NCI-H1105 (cell line): ENCODE data around the gene CYP4F22.
"Not testable (repeated sequence)": the region's sequence is repeated elsewhere in the genome, so short reads cannot be mapped to it uniquely, and the experiment has no call there.

Experiments
- DNase-seq: peaks from one replicate; lab custom pipeline; 2025; lab: John Stamatoyannopoulos, UW

Gene CYP4F22

DNA sequence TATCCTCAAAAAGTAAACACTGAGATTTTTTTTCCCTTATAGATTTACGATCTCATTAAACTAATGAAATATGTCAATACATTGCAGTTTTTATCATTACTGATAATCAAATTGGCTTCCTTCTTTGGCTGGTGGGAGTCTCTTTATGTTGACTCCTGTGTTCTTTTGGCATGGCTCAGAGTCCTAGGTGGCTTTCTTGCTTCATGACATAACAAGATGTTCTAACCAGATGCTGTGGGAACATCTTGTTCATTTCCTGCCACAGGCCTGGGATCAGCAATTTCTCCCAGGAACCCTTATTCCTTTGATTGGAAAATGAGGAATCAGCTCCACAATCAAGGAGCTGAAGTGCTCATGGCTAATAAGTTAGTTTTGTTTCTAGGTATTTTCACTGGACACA is 13.2 kb upstream of the CYP4F22 start:
- no peak for DNase-seq

DNA sequence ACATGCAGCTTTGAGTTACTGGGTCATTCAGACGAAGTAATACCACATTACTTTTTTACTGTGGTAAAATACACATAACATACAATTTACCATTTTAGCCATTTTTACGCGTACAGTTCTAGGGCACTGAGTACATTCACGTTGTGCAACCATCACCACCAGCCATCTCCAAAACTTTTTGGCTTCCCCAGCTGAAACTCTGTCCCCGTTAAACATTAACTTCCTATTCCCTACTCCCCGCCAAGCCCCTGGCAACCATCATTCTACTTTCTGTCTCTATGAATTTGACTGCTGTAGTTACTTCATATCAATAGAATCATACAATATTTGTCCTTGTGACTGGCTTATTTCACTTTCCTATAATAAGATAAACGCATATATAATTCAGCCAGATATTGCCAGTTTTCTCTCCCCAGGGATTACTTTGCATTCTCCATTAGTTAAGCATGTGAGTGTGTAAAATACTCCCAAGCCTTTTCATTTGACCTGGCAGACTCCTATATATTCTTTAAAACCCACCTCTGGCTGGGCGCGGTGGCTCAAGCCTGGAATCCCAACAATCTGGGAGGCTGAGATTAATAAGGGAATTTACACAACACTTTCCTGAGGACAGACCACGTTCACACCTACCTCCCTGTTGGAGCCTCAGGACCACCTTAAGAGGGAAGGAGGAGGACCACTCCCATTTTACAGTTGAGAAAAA is 10.0 kb upstream of the CYP4F22 start:
- DNase-seq, result no peak

DNA sequence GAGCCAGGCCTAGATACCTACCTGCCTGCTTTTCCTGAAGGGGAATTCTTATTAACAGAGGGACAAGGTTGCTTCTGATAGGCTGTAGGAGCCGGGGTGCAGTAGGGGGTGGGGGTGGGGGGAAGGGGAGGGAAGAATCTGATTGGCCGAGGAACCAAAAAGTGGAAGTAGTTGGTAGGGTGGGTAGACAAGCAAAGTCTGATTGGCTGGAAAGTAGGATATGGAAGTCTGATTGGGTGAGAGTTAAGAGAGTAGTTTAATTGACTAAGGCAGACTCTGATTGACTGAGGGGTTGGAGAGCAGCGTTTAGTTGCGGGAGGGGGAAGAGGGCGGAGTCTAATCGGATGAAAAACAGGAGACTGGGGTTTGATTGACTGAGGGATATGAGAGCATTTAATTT is 9.4 kb upstream of the CYP4F22 start:
- no peak for DNase-seq

DNA sequence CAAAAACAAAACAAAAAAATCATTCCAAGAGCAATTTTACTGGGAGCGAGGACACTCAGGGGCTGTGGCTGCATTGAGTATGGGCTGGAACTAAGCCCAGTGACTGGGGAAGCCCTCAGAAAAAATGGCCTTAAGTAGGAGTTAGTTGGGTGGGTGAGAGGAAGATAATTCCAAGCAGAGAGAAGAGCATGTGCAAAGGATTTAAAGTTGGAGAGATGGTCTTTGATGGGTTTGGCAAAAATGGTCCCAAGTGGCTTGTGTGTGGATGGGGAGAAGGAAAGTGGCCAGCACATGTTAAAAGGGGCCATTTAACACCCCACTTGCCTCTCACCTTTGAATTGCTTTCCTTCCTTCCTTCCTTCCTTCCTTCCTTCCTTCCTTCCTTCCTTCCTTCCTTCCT is 6.7 kb upstream of the CYP4F22 start:
- no peak for DNase-seq

DNA sequence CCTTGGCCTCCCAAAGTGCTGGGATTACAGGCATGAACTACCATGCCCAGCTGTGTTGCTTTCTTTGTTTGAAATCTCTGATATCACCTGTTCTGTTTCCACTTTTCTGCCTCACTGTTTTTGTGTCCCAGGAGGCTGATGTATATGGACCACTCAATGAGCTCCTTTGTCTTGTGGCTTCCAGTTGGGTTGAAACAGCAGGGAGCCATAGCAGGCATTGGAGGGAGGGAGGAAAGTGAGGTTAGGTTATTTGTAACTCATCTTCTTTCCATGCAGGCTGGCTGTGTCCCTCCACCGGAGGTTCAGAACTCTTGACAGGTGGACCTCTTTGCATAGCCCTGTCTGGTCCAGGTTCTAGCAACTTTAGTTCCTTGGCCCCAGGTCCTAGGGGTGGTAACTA is 6.1 kb upstream of the CYP4F22 start:
- no peak for DNase-seq

DNA sequence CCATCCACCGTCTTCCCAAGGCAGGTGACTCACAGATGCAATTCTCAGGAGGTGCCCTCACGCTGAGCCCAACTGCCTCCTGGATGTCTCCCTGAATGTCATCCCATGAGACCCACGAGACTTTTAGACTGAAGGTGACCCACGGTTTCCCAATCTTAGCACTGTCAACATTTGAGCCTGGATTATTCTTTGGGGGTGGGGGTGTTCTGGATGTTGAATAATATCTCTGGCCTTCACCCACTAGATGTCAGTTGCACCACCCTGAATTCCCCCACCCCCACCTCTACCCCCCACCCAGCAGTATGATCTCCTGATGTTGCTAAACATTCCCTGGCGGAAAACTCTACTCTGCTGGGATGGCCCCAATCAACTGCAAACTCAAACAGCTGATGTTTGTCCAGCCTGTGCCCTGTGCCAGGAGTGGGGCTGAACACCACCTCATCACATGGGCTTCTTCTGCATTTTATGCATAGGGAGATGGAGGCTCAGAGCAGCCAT is 2.2 kb upstream of the CYP4F22 start:
- no peak for DNase-seq

DNA sequence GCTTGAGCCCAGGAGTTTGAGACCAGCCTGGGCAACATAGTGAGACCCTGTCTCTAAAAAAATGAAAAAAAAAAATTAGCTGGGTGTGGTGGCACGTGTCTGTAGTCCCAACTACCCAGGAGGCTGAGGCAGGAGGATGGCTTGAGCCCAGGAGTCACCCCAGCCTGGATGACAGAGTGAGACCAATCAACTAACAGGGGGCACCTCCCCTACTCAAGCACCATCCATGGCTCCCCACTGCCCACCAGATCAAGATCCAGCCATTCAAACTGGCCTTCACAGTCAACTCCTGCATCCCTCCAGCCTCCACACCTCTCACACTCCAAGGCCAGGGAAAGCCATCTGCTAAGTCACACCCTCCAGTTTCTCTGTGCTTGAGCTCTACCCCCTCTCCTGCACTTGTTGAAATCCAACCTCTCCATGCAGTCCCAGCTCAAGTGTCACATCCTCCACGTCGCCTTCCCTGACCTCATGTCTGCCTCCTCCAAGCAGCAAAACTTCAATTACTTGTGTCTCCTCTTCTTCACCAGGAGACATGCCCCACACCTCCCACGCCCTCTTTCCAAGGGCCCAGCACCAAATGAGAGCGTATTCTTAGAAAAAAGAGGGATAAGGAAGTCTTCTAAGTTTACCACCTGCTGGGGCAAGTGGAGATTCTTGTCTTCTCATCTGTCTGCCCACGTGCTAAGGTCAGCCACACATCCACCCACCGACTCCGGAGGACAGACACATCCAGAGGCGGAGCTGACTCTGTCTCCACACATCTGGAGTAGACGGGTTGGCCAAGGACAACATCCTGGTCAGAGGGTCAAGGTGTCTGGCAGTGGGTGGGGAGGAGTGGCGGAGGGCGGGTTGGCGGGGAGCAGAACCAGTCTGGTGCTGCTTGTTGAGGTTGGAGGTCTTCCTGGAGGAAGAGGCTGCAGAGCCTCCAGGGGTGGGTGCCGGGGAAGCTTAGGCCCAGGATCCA is 974 bp upstream of the CYP4F22 start:
- no peak for DNase-seq

DNA sequence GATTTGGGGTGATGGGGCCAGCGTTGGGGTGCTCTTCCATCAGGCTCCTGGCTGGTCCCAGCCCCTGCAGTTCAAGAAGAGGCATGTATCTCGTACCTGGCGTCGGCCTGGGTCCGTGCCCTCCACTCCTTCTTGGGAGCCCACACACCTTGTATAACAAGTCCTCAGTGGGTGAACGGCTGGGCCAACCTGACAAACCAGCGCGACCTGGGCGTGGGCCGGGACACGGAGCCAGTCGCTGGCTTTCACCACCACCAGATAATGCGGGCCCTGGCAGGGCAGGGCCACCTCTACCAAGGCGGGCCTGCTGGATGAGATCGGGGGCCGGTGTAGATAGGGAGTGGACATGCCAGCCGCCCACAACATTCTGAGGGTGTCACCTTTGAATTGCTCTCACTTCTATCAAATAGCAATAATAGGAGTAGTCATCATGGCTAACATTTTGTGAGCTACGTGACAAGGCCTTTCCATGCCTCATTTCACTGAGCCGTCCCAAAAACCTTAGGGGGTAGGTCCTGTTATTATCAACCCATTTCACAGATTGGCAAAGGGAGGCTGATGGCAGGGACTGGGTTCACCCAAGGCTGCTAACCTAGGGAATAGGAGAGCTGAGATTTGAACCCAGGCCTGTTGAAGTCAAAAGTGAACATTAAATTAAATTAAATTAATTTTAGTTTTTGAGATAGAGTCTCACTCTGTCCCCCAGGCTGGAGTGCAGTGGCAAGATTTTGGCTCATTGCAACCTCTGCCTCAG is 3.5 kb downstream of the CYP4F22 start:
- DNase-seq, result no peak

DNA sequence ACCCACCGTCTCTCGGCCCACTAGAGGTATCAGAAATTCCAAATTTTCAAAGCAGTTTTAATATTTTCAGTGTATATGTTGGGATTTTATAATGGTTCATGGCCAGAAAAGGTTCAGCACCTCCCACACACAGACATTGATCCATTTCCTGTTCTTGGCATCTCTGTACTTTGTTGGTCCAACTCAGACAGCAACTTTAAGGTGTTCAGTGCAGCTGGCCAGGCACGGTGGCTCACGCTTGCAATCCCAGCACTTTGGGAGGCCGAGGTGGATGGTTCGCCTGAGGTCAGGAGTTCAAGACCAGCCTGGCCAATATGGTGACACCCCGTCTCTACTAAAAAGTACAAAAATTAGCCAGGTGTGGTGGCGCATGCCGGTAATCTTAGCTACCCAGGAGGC is 6.9 kb downstream of the CYP4F22 start:
- DNase-seq, result not testable (repeated sequence)

DNA sequence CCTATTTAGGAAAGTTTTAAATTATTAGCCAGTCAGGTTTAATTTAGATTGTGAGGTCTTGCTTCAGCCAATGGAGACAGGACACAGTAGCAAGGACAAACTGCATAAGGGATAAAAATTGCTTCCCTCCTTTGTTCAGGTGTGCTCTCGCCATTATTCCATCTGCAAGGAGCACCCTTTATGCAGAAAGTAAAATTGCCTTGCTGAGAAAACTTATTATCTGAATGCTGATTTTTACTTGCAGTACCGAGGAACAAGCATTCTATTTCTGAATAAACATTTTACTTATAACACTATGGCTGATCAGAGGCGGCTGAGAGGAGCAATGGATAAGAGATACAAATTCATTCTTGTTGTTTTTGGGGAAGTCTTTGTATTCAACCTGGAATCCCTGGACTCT is 8.0 kb downstream of the CYP4F22 start:
- DNase-seq, result no peak

DNA sequence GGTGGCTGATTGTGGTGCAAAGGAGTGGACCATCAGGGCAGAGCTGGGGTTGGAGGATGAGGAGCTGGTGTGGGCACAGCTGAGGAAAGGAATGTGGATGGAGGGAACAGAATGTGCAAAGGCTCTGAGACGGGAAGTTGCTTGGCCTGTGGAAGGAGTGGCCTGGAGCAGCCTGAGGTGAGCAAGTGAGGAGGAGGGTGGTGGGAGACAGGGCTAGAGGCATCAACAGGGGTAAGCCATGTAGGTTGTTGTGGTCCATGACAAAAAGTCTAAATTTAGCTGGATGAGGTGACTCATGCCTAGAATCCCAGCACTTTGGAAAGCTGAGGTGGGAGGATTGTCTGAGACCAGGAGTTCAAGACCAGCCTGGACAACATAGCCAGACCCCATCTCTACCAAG is 9.5 kb downstream of the CYP4F22 start:
- DNase-seq, result no peak

DNA sequence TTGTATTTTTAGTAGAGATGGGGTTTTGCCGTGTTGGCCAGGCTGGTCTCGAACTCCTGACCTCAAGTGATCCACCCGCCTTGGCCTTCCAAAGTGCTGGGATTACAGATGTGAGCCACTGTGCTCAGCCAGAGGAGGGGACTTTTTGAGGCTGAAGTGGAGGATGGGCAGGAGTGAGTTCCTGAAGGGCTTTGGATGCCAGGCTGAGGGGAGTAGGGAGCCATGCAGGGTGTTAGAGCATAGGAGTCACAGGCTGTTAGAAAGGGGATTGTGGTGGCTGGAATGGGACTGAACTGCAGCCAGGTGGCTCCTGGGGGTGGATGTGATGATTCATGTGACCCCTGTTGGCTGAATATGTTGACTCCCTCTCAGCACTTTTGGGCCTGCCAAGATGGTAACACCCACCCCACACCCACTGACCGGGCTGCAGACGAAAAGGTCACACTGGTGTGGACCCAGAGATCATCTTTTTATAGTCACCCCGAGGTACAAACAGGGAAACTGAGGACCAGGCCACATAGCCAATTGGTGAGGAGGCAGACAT is 11.2 kb downstream of the CYP4F22 start:
- no peak for DNase-seq

DNA sequence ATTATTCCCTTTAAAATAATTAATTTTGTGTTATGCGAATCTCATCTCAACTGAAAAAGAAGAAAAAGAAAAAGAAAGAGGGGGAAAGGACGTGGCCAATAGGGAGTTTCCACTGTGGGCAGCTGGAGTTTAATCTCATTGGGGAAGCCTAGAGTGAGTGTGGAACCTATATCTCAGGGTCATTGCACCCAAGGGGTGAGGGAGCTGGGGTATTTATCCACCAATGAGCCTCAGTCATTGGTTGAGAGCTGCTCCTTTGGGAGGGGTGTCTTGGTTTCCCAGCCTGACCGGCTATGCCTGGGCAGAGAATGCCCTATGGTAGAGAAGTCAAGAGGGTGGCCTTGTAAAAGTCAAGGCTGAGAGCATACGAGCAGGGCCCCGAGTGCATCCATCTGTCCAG is 16.5 kb downstream of the CYP4F22 start:
- DNase-seq, result no peak

DNA sequence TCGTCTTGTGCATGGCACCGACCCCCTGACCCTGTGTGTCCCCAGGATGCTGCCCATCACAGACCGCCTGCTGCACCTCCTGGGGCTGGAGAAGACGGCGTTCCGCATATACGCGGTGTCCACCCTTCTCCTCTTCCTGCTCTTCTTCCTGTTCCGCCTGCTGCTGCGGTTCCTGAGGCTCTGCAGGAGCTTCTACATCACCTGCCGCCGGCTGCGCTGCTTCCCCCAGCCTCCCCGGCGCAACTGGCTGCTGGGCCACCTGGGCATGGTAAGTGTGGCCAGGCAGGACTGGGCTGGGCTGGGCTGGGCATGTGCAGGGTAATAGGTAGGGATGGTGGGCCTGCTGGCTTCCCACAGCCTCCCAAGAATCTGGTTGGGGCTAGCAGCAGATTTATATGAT is 17.0 kb downstream of the CYP4F22 start:
- no peak for DNase-seq

DNA sequence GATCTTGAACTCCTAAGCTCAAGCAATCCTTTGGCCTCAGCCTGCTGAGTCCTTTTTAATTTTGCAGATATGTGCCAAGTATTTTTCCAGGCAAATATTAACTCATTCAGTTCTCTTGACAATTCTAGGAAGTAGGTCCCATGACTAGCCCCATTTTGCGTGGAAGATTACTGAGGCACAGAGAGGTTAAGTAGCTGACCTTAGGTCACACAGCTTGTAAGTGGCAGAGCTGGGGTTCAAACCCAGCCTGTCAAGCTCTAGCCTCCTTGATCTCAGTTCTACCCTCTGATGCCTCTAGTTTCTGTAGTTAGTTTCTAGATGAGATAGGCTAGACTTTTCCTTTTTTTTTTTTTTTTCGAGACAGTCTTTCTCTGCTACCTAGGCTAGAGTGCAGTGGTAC is 18.1 kb downstream of the CYP4F22 start:
- no peak for DNase-seq

DNA sequence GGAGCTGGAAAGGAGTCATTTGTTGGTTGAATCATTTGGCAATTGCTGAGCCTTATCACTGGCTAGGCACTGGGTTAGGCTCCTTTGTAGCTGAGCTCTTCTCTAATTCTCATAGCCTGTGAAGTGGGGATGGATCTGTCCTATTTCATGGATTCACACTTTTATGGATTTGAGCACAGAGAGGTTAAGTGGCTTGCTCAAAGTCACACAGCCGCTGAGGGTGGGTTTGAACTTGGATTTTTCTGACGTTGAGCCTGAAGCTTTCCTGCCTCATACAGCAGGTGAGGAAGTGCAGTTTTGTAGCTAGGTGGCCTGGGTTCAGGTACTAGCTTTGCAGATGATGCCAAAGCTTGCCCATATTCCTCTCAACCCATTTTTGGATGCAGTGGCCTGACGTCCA is 19.4 kb downstream of the CYP4F22 start:
- DNase-seq, result no peak

DNA sequence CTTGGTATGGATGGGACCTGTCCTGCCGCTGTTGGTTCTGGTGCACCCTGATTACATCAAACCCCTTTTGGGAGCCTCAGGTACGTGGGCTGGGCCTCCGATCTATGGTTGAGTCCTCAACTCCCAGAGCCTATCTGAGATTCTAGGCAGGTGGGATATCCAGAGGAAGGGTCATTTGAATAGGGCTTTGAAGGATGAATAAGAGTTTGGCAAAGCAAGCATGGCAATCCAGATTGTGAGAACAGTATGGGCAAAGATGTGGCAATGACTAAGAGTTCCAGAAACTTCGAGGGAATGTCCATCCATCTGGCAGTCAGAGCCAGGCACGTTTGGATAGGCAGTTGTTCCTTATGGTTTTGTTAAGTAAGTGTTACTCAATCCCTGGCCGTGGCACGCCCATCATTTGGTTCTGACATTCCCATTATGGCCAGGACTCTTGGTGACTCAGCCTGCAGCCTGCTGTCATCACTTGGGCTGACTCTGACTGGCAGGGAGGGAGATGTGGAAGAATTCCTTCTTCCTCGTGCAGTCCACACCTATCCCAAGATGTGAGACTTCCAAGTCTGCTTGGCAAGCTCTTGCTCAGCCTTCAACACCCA is 21.5 kb downstream of the CYP4F22 start:
- no peak for DNase-seq

DNA sequence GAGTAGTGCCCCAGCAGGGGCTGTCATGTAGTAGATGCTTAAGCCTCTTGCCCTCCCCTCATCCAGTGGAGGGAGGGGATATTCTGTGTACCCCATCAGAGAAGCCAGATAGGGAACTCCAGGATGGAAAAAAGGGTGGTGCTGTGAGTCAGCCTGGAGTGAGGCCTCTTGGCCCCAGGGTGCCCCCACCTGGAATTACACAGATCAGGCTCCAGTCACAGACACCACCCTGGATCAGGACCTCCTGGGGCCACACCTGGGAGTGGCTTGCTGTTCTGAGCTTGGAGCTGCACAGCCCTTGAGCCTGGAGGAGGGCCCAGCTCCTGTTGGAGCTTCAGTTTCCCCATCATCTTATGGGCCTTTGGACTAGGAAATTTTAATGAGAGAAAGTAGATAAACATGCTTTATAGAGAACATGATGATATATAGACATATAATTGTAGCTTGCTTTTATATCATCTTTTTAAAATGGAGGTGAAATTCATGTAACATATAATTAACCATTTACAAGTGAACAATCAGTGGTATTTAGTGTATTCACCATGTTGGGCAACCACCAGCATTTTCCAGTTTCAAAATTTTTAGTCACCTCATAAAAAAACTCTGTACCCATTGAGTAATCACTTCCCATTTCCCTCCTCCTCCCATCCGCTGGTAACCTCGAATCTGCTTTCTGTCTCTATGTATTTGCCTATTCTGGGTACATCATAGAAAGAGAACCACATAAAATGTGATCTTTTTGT is 24.6 kb downstream of the CYP4F22 start:
- DNase-seq, result no peak

DNA sequence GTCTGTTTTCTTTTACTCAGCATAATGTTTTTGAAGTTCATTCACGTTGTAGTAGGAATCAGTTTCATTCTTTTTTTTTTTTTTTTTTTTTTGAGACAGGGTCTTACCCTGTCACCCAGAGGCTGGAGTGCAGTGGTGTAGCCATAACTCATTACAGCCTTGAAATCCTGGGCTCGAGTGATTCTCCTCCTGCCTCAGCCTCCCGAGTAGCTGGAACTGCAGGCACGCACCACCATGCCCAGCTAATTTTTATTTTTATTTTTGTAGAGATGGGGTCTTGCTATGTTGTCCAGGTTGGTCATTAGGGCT is 25.2 kb downstream of the CYP4F22 start:
- DNase-seq, result not testable (repeated sequence)

DNA sequence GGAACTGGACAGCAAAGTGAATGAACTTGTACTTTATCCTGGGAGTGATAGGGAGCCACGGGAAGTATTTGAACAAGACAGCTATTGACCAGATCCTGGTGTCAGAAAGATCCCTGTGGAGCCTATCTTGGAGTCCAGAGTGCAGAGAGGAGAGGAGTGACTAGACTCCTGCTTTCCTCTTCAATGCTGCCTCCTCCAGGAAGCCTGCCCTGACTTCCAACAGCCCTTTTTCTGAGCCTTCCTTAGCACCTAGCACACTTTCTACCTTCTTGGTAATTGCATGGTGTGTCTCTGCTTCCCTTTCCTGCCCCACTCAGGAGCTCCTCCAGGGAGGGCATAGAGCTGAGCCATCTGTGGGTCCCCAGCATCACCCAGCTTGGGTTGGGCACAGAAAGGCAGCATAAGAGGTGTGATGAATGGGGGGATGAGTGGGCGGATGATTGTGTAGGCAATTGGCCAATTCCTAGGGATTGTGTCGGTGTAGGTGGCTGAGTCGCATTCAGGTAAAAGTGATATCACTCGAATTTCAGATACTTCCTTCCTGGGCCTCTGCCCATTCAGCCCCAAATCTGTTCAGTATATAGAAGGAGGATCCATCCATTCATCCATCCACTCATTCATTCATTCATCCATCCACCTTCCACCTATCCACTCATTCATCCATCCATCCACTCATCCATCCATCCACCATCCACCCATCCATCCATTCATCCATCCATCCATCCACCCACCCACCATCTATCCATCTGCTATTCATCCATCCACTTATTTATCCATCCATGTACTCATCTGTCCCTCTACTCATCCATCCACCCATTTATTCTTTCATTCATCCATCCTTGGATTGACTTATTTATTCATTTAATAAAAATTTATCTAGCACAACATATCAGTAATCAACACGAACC is 26.9 kb downstream of the CYP4F22 start:
- DNase-seq, result no peak
